ENCODE data around the gene MAVS. TPM values are rescaled to one million over a fixed set of nuclear protein-coding genes. Genes with fewer than 3 reads are reported as not detected.
A peak's percentile ranks its signal among the peaks of the same experiment; 100 is the strongest.

The MAVS gene
- total and polyA plus RNA-seq, 9 of the 15 experiments (the other 6 are each of a cell fraction or from before 2014, with no cell fraction given): 1.6 to 22.0 (median 11.3) TPM

- TF ChIP-seq, protein P1, sequence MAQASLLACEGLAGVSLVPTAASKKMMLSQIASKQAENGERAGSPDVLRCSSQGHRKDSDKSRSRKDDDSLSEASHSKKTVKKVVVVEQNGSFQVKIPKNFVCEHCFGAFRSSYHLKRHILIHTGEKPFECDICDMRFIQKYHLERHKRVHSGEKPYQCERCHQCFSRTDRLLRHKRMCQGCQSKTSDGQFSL (CRISPR knock-in tag; IDR thresholded peaks at IDR 0.05): no peak
- TF ChIP-seq, protein P1 (tag; IDR thresholded peaks at IDR 0.05): no peak
- TF ChIP-seq HNRNPLL (IDR thresholded peaks at IDR 0.05; ENCODE audit: low read depth, low read length, poor library complexity, severe bottlenecking) (no peak), DACH1 (IDR thresholded peaks at IDR 0.05; ENCODE audit: partially characterized antibody) (no peak), JUNB (CRISPR knock-in tag; conservative IDR thresholded peaks at IDR 0.05) (no peak), CREM (IDR thresholded peaks at IDR 0.05; ENCODE audit: low read depth) (peak; percentile 49), NFRKB (IDR thresholded peaks at IDR 0.05; ENCODE audit: low read depth) (no peak), ZNF778 (CRISPR knock-in tag; IDR thresholded peaks at IDR 0.05) (no peak), NBN (IDR thresholded peaks at IDR 0.05; ENCODE audit: low read depth) (no peak), ETV5 (CRISPR knock-in tag; IDR thresholded peaks at IDR 0.05; ENCODE audit: low read depth) (no peak), CHCHD3 (CRISPR knock-in tag; IDR thresholded peaks at IDR 0.05) (no peak), TOE1 (IDR thresholded peaks at IDR 0.05; ENCODE audit: borderline replicate concordance) (no peak), TOE1 (CRISPR knock-in tag; IDR thresholded peaks at IDR 0.05; ENCODE audit: borderline replicate concordance, low read depth) (no peak), BRF2 (IDR thresholded peaks at IDR 0.05; ENCODE audit: borderline replicate concordance, insufficient read depth, insufficient read length) (no peak), SLC30A9 (CRISPR knock-in tag; IDR thresholded peaks at IDR 0.05) (no peak), CCAR2 (IDR thresholded peaks at IDR 0.05; ENCODE audit: low read depth, low read length) (no peak), PKNOX1 (IDR thresholded peaks at IDR 0.05) (no peak), HSF4 (CRISPR knock-in tag; IDR thresholded peaks at IDR 0.05; ENCODE audit: borderline replicate concordance) (no peak), ZNF780A (CRISPR knock-in tag; IDR thresholded peaks at IDR 0.05) (no peak), SMC3 (conservative IDR thresholded peaks at IDR 0.05; ENCODE audit: insufficient read depth, low read depth, low read length) (no peak), KLF1 (tag; IDR thresholded peaks at IDR 0.05) (no peak)
- TF ChIP-seq, protein P2, sequence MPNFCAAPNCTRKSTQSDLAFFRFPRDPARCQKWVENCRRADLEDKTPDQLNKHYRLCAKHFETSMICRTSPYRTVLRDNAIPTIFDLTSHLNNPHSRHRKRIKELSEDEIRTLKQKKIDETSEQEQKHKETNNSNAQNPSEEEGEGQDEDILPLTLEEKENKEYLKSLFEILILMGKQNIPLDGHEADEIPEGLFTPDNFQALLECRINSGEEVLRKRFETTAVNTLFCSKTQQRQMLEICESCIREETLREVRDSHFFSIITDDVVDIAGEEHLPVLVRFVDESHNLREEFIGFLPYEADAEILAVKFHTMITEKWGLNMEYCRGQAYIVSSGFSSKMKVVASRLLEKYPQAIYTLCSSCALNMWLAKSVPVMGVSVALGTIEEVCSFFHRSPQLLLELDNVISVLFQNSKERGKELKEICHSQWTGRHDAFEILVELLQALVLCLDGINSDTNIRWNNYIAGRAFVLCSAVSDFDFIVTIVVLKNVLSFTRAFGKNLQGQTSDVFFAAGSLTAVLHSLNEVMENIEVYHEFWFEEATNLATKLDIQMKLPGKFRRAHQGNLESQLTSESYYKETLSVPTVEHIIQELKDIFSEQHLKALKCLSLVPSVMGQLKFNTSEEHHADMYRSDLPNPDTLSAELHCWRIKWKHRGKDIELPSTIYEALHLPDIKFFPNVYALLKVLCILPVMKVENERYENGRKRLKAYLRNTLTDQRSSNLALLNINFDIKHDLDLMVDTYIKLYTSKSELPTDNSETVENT (CRISPR knock-in tag; IDR thresholded peaks at IDR 0.05): no peak
- TF ChIP-seq, protein P3, sequence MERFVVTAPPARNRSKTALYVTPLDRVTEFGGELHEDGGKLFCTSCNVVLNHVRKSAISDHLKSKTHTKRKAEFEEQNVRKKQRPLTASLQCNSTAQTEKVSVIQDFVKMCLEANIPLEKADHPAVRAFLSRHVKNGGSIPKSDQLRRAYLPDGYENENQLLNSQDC (CRISPR knock-in tag; IDR thresholded peaks at IDR 0.05): no peak
- TF ChIP-seq, protein P4, sequence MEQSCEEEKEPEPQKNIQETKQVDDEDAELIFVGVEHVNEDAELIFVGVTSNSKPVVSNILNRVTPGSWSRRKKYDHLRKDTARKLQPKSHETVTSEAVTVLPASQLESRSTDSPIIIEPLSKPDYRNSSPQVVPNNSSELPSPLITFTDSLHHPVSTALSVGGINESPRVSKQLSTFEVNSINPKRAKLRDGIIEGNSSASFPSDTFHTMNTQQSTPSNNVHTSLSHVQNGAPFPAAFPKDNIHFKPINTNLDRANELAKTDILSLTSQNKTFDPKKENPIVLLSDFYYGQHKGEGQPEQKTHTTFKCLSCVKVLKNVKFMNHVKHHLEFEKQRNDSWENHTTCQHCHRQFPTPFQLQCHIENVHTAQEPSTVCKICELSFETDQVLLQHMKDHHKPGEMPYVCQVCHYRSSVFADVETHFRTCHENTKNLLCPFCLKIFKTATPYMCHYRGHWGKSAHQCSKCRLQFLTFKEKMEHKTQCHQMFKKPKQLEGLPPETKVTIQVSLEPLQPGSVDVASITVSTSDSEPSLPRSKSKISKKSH (CRISPR knock-in tag; IDR thresholded peaks at IDR 0.05): no peak
These were observed 63.3 kb downstream of the MAVS start (continued) for GRCh38 chr20:3909952-3910366.
